Caki2 (cell line): ENCODE data around the gene NAT10. TPM values are rescaled to one million over a fixed set of nuclear protein-coding genes. Genes with fewer than 3 reads are reported as not detected.
A peak's percentile ranks its signal among the peaks of the same experiment; 100 is the strongest.

ENCODE experiments used
- DNase-seq: peaks from one replicate; pipeline ENCODE4 v3.0.0-alpha.2; 2015; ENCODE audit warnings: low read depth
- in situ Hi-C: cut with HindIII; loops from 2 replicates; pipeline ENCODE4 v1.10.0; 2016; ENCODE audit warnings: low sequenced_read_pairs, low pct_unique_long_range_greater_than_20kb, mixed read lengths
- total RNA-seq: library from RNA; depleted of rRNA; stranded (reverse); fragments of >200 nt; shearing (Covaris generic); gene quantifications from 2 replicates; pipeline ENCODE4 v1.2.3, GENCODE V29; 2014; ENCODE audit warnings: low replicate concordance

Gene NAT10
- total RNA-seq, 1 experiment from 2014 or later, result 35.6 TPM

- no peak for DNase-seq
- in situ Hi-C loops, result no loop called here
Observed at GRCh38 chr11:34160791-34161190, 55.4 kb downstream of the NAT10 start.

- in situ Hi-C loops, result no loop called here
- DNase-seq, result no peak
Observed at GRCh38 chr11:34161361-34161760, 55.9 kb downstream of the NAT10 start.

GRCh38 chr11:34161812-34162492, 56.5 kb downstream of the NAT10 start:
- peak; percentile 78 for DNase-seq
- in situ Hi-C loops, result no loop called here

GRCh38 chr11:34162493-34162820, 57.0 kb downstream of the NAT10 start:
- DNase-seq, result no peak
- in situ Hi-C loops, result no loop called here

- in situ Hi-C loops, result no loop called here
Observed at GRCh38 chr11:34162856-34163255, 57.4 kb downstream of the NAT10 start.

GRCh38 chr11:34165121-34165520, 59.7 kb downstream of the NAT10 start:
- in situ Hi-C loops, result no loop called here
- no peak for DNase-seq

More at GRCh38 chr11:34162856-34163255, 57.4 kb downstream of the NAT10 start:
- no peak for DNase-seq

- no peak for DNase-seq
- in situ Hi-C loops, result no loop called here
Observed at GRCh38 chr11:34165786-34166555, 60.5 kb downstream of the NAT10 start.

- in situ Hi-C loops, result no loop called here
Observed at GRCh38 chr11:34166806-34167740, 61.6 kb downstream of the NAT10 start.

GRCh38 chr11:34167961-34168360, 62.5 kb downstream of the NAT10 start:
- in situ Hi-C loops, result no loop called here
- no peak for DNase-seq

More at GRCh38 chr11:34166806-34167740, 61.6 kb downstream of the NAT10 start:
- no peak for DNase-seq

GRCh38 chr11:34168642-34169420, 63.4 kb downstream of the NAT10 start:
- in situ Hi-C loops, result no loop called here
- DNase-seq, result no peak

- in situ Hi-C loops, result no loop called here
- no peak for DNase-seq
Observed at GRCh38 chr11:34169686-34170085, 64.3 kb downstream of the NAT10 start.

GRCh38 chr11:34173050-34173449, 67.6 kb downstream of the NAT10 start:
- DNase-seq, result no peak
- in situ Hi-C loops, result no loop called here

GRCh38 chr11:34174412-34175041, 69.1 kb downstream of the NAT10 start:
- DNase-seq, result peak; percentile 66
- in situ Hi-C loops, result no loop called here

- in situ Hi-C loops, result no loop called here
- DNase-seq, result no peak
Observed at GRCh38 chr11:34175284-34176019, 70.0 kb downstream of the NAT10 start.

GRCh38 chr11:34176751-34177209, 71.4 kb downstream of the NAT10 start:
- in situ Hi-C loops, result no loop called here

GRCh38 chr11:34178209-34178821, 72.9 kb downstream of the NAT10 start:
- no peak for DNase-seq
- in situ Hi-C loops, result no loop called here

More at GRCh38 chr11:34176751-34177209, 71.4 kb downstream of the NAT10 start:
- no peak for DNase-seq
